Stimulated activated CD4-positive, alpha-beta T cell treated with anti-CD3 and anti-CD28 coated beads, Interleukin-15, amount 100 ng/mL, for 48 hours (primary cell): Measurements from ENCODE around the gene CNST.
"Not testable (repeated sequence)": the region's sequence is repeated elsewhere in the genome, so short reads cannot be mapped to it uniquely, and the experiment has no call there.

ENCODE experiments used
- DNase-seq, 2 donors: peaks; one replicate each; pipeline ENCODE4 v3.0.0-alpha.2; 2020; ENCODE audit warnings: low read depth in 2 of 2

Gene CNST

GRCh38 chr1:246669659-246670058 lies 103.4 kb downstream of the CNST start:
- no peak for DNase-seq

GRCh38 chr1:246674049-246674448 lies 107.8 kb downstream of the CNST start:
- no peak for DNase-seq

DNA sequence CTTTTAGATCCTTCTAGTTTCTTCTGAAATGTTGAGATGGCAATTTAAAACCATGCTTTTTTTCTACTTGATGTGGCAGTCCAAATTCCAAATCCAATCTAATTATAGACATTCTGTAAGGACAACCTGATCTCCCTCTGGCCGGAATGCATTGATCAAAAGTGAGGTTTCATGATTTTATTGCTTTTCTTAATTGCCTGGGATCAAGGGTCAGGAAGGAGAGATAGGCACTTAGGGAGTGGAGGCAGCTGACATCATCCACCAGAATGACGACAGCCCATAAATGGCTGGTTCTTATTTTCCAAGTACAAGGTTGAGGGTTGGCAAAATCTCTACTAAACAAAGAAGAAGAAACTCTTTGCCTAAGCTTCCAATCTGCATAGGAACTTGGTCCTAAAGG lies 111.6 kb downstream of the CNST start:
- no peak for DNase-seq

- DNase-seq = no peak
Observed at GRCh38 chr1:246678816-246679793, 112.8 kb downstream of the CNST start.

GRCh38 chr1:246679794-246680177 lies 113.5 kb downstream of the CNST start:
- DNase-seq = no peak

DNA sequence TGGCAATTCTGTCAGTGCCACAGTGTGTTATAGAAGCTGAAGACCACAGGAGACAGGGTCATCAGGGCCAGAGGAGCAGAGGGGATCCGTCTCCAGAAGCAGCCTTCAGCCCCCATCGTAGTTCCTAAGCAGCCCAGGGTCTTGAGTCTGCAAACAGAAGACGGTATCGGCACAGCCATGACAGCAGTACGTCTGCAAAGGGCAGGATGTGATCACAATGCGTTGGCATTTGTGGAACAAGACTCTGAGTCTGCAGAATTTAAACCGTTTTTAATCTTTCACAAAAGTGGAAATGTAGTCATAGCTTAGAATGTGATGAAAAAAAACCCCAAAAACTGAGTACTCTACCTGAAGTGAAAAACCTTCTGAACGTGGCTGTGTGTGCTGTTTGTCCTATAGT lies 113.9 kb downstream of the CNST start:
- no peak for DNase-seq

DNA sequence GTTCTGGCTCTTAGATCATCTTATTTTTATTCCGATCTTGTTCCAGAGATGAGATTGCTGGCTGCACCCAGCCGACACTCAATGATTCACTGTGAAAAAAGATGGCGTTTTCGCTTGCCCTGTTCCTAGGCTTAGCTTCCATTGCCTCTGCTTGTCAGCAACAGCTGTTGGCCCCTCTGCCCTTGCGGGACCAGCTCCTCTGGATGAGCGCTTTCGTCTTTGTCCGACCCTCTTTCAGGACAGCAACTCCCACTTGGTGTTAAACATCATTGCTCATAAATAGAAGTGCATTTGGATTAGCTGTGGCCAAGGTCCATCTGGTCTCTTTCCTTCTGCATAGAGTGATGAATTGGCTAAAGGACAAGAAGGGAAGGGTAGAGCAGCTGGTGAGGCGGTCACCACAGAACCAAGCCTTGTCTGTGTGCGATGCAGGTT lies 114.5 kb downstream of the CNST start:
- no peak for DNase-seq

- no peak for DNase-seq
Observed at GRCh38 chr1:246681900-246682895, 115.9 kb downstream of the CNST start.

DNA sequence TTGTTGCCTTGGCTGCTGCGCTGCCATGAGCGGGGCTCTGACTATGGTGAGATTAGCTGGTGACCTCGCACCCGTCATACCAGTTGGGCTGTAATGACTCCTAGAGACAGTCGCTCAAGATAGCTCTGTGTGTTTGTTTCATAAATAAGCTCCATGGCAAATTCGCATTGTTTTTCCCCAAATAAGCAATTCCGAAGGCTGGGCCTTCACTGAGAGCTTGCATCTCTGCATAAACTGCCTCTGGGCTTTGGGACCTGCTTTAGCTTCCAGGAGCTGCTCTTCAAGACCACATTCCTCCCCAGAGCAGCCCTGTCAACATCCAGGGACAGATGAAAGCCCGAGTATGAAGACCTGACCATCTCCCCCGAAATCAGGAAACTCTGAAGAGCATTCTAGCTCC lies 117.3 kb downstream of the CNST start:
- DNase-seq = no peak

- no peak for DNase-seq
Observed at GRCh38 chr1:246687002-246687401, 120.7 kb downstream of the CNST start.

GRCh38 chr1:246689409-246690008 lies 123.3 kb downstream of the CNST start:
- peak; percentile 21 to 25 for DNase-seq

- DNase-seq = no peak
Observed at GRCh38 chr1:246690100-246690499, 123.8 kb downstream of the CNST start.

DNA sequence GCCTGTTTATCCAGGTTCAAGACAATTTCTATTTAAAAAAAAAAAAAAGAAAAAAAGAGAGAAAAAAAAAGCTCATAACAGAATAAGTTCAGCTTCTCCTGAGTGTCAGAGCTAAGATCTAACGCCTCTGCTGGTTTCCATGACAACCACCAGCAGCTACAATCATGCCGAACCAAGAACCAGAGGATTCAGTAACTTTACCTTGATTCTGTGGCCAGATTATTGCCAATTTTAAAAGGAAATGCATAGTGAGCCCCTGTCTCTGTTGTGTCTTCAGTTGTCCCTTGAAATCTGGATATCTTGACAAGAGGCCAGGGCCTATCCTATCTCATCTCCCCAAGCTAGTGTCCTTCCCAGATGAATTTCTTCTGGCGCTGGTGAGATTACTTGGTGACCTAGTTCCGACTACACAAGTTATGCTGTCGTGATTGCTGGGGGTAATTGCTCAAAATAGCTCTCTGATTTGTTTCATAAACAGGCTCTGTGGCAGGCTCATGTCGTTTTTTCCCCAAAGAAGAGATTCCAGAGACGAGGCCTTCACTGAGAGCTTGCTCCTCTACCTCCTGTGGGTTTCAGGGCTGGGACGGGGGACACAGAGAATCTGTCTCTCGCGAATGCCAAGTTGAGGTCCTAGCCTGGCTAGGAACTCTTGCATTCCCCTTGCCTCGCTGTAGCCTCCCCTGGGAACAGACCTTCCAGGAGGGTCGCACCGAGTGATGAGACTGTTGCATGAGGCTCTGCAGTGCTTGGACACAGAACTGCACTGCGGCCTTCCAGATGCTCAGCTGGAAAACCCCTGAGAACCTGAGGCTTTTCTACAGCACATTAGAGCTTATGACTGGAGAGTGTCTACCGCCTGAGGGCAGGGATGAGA lies 125.6 kb downstream of the CNST start:
- no peak for DNase-seq

- not testable (repeated sequence) for DNase-seq
Observed at GRCh38 chr1:246694213-246694895, 128.1 kb downstream of the CNST start.

GRCh38 chr1:246695136-246695535 lies 128.9 kb downstream of the CNST start:
- no peak for DNase-seq

- DNase-seq = no peak
Observed at GRCh38 chr1:246695666-246696065, 129.4 kb downstream of the CNST start.

GRCh38 chr1:246698466-246699094 lies 132.3 kb downstream of the CNST start:
- DNase-seq = no peak

- peak; percentile 75 to 76 for DNase-seq
Observed at GRCh38 chr1:246699095-246699735, 133.0 kb downstream of the CNST start.

- no peak for DNase-seq
Observed at GRCh38 chr1:246703581-246703980, 137.3 kb downstream of the CNST start.
